GM19397 (cell line): Measurements from ENCODE around the gene AUTS2.
"Not testable (repeated sequence)": the region's sequence is repeated elsewhere in the genome, so short reads cannot be mapped to it uniquely, and the experiment has no call there.

Experiments
- ATAC-seq: cut with Tn5 transposase; IDR thresholded peaks from one replicate; pipeline ENCODE4 v1.9.1; 2021; ENCODE audit warnings: mild to moderate bottlenecking, moderate library complexity; ENCODE audit not compliant: unreplicated experiment

Gene AUTS2

DNA sequence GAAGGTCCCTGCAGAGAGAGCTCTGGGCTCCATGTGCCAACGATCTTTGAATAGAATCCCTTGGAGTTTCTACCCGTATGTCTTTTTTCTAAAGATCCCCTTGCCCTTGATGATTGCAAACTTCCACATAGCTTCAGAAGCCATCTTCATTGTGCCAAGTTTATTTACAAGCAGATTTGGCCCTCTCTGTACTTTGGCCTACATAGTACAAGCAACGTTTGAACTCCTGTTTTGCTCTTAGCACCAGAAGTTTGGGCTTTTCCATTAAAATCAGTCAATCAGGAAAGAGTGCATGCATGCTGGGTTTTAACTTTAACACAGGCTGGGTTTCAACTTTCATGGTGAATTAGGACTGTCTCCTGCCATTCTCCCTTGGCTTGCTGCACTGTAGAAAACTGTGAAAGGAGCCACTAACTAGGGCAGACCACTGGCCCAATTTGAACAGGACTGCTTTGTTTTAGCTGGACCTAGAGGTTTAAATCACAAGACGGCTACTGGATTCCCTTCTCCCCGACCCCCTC is 976.1 kb downstream of the AUTS2 start:
- no peak for ATAC-seq

DNA sequence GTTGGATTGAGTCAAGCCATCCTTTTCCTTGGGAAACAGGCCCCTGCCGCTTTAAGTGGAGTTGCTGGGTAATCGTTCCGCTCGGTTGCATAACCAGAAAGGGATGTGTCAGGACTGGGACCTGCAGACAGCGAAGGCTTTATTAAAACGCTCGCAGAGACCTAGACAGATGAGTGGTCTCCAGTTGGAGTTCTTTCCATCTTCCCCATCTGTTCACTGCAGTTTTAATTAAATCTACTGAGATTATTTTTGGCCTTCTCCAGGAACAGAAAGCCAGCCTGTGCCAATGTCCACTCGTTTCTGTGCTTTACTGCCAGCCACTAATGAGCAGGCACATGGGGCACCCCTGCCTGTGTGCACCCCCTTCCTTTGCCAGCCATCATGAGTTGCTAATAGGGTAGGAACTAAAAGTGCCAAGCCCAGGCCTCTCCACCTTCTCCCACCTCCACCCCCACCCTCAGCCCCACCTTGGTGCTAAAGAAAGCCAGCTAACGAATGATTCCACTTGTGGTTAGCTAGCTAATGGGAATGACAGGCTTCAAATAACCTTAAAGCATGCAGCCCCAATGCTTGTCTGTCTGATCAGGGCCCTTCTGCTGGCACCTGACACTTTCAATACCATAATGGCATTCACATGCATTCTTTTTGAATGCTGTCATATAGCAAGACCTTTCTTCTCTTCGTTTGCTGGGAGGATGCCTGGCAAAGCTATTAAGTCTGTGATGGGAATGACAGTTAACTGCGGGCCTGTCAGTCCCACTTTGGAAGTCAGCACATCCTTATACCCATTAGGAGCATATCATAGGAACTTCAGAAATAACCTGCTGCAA is 976.9 kb downstream of the AUTS2 start:
- no peak for ATAC-seq

DNA sequence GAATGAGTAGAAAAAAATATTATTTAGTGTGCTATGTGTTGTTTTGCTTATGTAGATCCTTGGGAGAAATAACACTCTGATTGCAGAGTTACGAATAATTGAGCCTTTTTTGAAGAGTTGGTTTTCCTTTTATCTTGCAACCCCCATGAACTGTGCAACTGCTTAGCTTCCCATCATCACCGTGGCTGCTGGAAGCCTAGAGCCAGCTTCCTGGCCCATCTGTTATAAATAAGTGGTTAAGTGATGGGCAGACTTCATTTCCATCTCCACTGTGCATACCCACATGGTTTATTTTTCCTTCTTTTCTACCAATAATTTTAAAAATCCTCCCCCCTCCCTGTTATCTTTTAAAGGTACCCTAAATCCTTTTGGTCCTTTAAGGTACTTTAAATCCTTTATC is 978.8 kb downstream of the AUTS2 start:
- no peak for ATAC-seq

DNA sequence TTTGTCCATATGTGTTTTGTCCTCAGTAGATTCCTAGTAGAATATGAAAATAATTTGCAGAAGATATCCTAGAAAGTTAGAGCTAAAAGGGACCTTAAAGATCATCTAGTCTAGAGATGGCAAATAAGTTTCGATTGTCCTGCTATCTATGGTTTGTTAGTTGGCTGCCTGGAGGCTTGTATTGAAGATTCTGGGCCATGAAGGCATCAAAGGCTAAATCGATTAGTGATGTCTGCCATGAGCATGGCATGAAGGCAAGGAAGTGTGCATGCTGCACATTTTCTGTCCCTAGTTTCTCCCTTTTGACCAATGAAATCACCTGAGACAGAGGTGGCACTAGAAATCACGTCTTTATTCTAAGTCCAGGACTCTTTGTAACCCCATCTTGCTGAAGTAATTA is 979.9 kb downstream of the AUTS2 start:
- ATAC-seq, result no peak

DNA sequence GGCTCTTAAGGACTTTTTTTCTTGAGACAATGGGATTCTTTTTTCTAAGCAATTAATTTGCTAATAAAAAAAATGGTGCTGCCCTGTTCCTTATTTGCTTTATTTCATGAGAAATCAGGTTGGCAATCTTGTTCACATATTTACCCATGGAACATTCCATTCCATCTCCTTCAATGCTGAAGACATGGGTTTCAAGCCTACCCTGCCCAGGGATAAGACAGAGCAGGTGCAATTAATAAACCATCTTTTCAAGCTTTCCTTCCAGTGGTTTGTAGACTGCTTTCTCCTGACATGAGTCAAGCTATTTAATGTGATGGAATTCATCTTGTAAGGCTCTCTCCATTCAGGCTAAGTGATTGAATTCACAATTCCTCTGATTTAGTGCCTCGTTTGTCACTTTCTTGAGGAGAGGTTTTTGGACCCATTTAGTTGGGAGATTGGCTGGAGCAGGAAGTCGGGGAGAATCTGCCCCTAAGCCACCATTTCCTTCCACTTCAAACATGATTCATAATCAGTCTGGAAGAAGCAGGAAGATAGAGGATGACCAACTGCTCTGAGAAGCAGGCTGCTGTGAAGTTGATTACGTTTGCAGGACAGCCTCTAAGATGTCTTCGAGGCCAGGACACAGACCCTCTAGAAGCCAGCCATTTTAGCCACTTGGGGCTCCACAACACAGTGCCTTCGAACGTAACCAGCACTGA is 981.3 kb downstream of the AUTS2 start:
- no peak for ATAC-seq

DNA sequence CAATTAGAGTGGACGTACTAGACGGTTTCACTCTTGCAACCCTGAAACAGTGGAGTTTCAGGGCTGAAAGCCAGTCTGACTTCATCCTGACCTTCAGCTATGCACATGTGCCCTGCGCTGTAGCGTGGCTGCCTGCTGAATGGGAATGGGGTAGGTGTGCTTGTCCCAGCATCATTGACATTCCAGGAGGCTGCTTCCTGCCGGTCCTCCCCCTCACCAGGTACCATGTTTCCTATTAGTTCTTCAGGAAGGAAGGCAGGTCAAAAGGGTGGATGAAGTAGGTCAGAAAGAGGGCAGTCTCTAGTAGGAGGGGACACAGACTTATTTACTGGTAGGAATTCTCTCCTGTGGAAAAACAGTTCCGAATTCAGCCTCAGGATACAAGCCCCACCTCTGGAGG is 981.9 kb downstream of the AUTS2 start:
- ATAC-seq, result no peak

DNA sequence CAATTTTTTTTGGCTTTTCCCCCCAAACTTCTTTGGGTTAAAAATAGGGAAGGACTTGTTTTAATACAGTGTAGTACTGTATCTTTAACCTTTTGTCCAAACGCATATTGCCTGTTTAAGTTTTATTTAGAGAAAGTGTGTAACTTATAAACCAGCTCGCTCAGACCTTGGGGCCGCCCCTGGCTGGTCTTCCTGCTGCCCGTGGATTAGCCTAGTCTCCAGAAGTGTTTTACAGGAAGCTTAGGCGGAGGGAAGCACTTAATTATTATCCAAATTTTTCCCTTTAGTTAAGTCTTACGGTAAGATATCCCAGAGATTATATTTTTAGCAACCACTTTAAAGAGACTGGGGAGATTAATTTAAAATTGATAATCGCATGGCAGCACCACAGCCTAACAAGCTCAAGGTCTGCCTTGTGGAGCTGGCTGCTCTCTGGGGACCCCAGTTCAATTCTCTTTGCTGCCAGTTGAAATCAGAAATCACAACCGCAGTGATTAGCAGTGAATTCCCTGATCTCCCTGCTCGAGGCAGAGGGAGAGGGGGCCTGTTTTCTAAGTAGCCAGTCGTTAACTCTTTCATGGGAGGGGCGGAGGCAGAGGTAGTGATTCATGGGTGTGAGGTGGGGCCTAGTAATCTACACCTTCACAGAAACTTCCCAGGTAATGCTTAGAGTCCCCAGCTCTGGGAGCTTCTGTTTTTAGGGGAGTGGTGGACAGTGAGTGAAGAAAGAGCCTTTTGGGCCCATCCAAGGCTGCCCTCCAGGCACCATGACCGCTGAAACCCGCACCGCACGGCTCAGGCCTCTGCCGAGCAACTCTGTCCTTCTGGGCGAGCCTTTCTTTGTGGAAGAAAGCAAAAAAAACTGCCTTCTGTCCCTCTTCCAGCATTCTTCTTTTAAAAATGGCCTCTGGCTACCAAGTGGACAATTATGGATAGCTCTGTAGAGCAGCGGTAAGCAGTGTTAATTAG is 984.9 kb downstream of the AUTS2 start:
- no peak for ATAC-seq

DNA sequence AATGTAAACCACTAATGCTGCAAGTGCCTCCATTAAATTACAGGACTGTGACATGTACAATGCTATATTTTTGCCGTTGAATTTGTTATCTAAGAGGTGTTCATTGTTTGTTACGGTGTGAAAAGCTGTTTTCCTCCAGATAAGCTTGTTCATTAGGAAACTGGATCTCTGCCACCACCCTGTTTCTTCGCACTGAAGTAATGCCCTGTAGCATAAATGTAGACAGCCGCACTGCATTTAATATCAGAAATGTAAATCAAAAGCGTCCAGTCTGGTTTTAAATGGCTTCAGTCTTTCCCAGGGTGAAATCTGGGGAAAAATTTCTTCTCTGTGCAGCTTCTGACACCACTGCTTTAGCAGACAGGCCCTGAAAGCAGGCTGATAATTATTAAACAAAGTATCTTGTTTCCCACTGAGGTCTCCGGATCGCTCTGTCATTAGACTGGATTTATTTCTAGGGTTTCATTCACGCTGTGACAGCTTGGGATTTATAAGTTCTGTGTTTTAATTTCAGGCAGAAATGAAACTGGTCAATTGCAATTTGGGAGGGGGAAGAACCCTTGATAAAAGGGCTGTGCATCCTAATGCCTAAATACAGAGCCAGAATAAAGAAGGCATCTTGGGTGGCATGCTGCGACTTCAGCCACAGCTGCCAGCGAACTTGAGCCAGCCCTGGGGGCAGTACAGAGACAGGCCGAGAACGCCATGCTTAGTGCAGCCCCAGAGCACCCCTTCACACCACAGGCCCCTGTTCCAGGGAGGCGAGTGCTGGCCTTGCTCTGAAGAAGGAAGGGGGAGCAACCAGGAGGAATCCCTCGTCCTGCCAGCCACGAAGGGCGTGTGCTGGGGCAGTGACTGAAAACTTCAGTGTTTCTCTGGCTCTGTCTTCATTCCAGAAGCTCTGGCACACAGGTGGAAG is 985.9 kb downstream of the AUTS2 start:
- ATAC-seq, result no peak

DNA sequence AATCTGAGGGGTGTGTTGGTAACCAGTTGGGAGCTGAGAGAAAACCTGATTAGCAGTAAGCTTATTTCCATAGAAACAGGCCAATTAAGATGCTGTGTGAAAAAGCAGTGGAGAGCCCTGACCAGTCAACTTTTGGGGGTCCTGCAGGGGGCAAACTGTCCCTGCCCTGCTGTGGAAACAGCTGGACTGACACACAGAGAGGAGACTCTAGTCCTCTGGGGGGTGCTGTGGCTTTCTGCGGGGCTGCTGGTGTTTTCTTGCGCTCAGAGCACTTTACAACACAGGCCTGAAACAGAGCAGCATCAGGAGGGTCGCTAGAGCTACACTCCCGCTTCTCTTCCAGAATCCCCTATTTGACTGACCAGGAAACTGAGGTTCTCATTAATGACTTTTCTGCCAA is 986.8 kb downstream of the AUTS2 start:
- ATAC-seq, result no peak

DNA sequence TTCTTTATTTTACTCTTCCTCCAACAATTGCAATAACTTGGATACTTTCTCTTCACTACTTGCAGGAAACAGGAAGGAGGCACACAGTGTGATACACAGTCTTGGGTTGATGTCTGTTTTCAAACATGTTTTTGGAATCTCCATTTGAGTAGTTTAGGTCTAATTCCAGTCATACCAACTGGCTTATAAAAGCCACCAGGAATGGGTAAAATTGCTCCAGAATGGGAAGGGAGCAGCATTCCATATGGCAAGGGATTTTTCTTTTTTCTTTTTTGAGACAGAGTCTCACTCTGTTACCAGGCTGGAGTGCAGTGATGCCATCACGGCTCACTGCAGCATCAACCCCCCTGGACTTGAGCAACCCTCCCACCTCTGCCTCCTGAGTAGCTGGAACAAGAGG is 988.5 kb downstream of the AUTS2 start:
- ATAC-seq, result no peak

DNA sequence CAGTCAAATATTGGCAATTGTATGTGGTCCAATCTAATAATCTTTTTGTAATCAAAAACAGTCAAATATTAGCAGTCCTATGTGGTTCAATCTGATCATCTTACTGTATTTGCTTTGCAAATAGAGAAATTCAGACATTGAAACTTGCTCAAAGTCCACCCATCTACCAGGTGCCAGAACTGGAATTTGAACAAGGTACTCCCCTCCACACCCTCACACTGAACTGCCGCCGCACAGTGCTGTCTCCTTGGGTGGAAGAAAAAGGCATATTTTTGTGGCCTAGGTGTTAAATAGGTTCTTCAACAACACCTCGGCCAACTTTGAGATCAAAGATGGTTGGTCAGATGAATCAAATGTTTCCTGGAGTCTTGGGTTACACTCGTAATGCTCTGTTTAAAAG is 989.5 kb downstream of the AUTS2 start:
- ATAC-seq, result no peak

DNA sequence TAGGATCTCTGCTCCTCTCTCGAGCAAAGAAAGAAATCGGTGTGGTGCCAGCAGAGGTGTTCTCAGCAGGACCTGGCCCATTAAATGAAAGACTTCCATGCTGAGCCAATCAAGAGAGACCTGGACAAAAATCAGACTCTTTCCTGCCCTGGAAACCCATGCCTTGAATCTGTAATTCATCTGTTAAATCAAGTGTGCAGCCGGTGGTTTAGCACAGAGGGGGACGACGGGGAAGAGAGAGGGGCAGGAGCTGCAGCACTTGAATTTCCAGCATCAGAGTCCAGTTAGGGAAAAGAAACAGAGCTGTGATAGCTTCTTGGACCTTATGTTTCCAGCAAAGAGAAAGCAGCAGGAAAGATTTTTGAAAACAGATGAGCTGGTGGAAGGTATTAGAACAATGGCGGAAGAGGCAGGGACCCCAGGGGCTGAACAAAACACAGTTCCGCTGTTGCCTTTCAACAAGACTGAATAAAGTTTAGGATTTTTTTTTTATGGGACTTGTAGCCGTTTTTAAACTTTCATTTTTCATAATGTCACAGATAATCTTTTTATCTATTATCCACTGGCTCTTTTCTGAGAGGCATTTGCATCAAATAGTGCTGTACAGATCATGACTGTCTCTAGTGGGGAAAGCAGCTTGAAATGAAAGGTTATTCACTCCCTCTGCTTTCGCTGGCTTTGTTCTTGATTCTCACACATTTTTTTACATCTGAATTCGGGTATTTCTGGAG is 990.1 kb downstream of the AUTS2 start:
- ATAC-seq, result no peak

DNA sequence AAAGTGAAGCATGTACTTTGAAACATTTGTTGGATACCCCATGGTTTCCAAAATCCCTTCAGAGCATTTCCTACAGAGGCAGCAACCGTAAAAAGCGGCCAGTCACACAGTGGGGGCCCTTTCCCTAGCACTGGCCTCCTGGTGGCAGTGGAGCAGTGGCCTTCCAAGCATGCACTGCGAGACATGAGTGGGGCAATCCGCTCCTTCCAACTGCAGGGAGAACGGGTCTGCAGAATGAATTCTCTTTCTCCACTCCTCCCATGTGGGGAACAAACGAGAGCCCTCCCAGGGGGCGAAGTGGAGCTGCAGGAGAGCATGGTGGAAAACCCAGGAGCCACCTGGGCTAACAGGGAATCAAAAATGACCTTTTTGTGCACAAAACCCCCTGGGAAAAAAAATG is 990.7 kb downstream of the AUTS2 start:
- ATAC-seq, result no peak

DNA sequence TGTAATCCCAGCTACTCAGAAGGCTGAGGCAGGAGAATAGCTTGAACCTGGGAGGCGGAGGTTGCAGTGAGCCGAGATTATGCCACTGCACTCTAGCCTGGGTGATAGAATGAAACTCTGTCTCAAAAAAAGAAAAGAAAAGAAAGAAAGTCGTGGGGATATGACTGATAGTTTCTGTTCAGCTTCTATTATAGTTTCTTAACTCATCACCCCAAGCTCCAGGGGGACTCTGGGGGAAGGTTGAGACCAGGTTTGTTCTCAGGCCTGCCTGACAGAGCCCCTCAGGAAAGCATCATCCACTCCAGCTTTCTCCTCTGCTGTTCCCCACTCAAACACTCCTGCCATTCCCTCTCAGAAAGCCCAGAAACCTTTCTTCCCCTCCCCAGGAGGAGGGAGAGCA is 991.3 kb downstream of the AUTS2 start:
- no peak for ATAC-seq

DNA sequence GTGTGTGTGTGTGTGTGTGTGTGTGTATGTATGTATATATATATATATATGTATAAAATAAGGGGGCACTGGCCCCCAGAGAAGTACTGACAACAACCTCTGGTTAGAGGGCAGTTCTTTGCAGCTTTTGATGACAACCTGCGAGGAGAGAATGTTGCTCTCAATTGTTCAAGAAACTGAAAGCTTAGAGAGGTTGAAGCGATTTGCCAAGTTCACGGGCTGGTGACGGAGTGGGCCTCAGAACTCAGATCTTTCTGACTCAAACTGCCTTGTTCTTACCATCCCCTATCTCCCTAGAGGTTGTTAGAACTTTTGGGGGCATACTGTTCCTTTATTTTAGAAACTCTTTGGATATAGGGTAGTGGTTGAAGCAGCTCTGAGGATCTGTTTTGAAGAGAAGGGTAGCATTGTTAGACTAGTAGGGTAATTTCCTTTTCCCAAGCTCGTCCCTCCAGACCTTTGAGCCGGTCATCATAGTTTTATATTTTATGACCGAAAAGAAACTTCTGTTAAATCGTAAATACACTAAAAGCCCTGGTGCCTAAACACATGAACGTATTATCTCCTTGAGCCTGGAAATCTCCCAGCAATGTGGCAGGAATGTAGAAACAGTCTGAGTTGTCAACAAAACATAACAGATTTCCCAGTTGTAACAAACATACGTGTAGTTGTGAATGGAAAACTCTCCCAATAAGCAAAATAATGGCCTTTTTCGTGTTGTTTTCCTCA is 992.0 kb downstream of the AUTS2 start:
- ATAC-seq, result no peak

DNA sequence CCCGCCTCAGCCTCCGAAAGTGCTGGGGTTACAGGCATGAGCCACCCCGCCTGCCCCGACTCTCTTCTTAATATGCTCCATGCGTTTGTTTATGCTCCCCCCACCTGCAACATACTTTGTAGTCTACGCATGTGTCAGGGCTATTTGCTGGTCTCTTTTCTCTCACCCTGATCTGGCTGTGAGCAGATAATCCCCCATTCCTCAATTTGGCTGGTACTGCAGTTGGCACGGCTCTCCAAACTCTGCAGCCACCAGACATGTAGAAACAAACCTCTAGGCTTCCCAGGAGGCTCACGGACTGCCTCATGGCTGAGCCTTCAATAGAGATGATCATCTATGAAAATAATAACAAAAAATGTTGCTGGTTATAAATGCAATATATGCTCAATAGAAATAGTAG is 993.4 kb downstream of the AUTS2 start:
- no peak for ATAC-seq

DNA sequence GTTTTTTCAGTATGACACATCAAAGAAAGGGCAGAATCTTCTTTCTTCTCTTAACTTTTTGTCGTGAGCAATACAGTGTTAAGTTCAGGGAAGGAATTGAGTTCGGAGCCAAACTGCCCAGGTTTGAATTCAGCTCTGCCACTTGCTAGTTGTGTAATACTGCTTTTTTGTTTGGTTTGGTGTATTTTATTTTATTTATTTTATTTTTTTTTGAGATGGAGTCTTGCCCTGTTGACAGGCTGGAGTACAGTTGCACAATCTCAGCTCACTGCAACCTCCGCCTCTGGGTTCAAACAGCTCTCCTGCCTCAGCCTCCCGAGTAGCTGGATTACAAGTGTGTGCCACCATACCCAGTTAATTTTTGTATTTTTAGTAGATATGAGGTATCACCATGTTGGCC is 993.9 kb downstream of the AUTS2 start:
- no peak for ATAC-seq

DNA sequence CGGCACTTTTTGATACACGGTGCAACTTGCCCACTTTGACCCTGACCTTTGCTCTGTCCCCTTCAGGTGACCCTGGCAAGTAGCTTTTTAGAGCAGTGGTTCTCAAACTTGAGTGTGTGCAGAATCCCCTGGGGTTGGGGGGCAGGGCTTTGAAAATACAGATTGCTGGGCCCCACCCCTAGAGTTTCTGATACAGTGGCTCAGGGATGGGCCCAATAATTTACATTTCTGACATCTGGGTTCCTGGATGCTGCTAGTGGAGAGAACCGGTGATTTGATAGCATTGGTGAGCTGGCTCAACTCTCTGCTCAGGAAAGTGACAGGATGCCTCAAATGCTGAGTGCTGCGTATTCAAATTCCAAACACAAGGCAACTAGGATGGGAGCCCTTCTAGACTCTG is 995.9 kb downstream of the AUTS2 start:
- ATAC-seq, result no peak

DNA sequence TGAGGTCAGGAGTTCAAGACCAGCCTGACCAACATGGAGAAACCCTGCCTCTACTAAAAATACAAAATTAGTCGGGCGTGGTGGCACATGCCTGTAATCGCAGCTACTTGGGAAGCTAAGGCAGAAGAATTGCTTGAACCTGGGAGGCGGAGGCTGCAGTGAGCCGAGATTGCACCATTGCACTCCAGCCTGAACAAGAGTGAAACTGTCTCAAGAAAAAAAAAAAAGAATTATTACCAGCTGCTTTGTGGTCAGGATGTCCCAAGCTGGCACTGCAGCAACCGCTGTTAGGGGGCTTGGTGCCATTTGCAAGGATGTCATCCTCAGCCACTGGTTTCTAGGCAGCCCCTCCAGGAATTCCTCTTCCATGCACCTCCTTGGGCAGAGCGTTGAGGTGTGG is 996.6 kb downstream of the AUTS2 start:
- not testable (repeated sequence) for ATAC-seq
